Liver (tissue), 9 donors: Measurements from ENCODE around the gene YDJC. TPM values are rescaled to one million over a fixed set of nuclear protein-coding genes. Genes with fewer than 3 reads are reported as not detected.
"Not testable (repeated sequence)": the region's sequence is repeated elsewhere in the genome, so short reads cannot be mapped to it uniquely, and the experiment has no call there.

Experiments
- DNase-seq: peaks from one replicate; pipeline ENCODE4 v3.0.0-alpha.2; 2017; ENCODE audit warnings: low spot score
- H3K27ac ChIP-seq, 2 donors: one replicate each; pipeline ENCODE4 v1.7.0; 2013; ENCODE audit warnings: inconsistent platforms in 2 of 2, low read length in 2 of 2, control low read depth in 1 of 2, low read depth in 1 of 2, mild to moderate bottlenecking in 1 of 2
- H3K27me3 ChIP-seq, 4 donors: one replicate each; pipeline versions ENCODE4 v1.6.1 to v1.7.0; 2013; ENCODE audit warnings: low read length in 3 of 4, inconsistent platforms in 1 of 4, mild to moderate bottlenecking in 1 of 4, moderate library complexity in 1 of 4; ENCODE audit not compliant: control insufficient read depth in 4 of 4, insufficient read depth in 4 of 4
- H3K36me3 ChIP-seq, 4 donors: one replicate each; pipeline versions ENCODE4 v1.6.1 to v1.7.0; 2013; ENCODE audit warnings: low read length in 3 of 4, mild to moderate bottlenecking in 3 of 4, low read depth in 1 of 4, moderate library complexity in 1 of 4; ENCODE audit not compliant: control insufficient read depth in 4 of 4, insufficient read depth in 3 of 4
- H3K4me1 ChIP-seq, 4 donors: one replicate each; pipeline versions ENCODE4 v1.6.1 to v1.7.0; 2013; ENCODE audit warnings: low read length in 3 of 4, mild to moderate bottlenecking in 3 of 4, moderate library complexity in 1 of 4; ENCODE audit not compliant: control insufficient read depth in 4 of 4, insufficient read depth in 4 of 4
- H3K4me3 ChIP-seq, 3 donors: one replicate each; pipeline versions ENCODE4 v1.6.1 to v1.7.0; 2013; ENCODE audit warnings: low read length in 3 of 3, control low read depth in 1 of 3, low read depth in 1 of 3, mild to moderate bottlenecking in 1 of 3
- H3K9ac ChIP-seq, 2 donors: one replicate each; pipeline ENCODE4 v1.7.0; 2013; ENCODE audit warnings: low read length in 2 of 2, mild to moderate bottlenecking in 2 of 2, moderate library complexity in 2 of 2, control low read depth in 1 of 2, low read depth in 1 of 2
- H3K9me3 ChIP-seq, 4 donors: one replicate each; pipeline versions ENCODE4 v1.6.1 to v1.7.0; 2013; ENCODE audit warnings: low read length in 3 of 4; ENCODE audit not compliant: control insufficient read depth in 4 of 4
- ATF3 ChIP-seq: IDR thresholded peaks from 2 replicates; pipeline ENCODE4 v1.6.1; 2016; ENCODE audit warnings: antibody characterized with exemption
- CTCF ChIP-seq: fragments of 150-350 bp; IDR thresholded peaks from 2 replicates; pipeline ENCODE4 v1.5.1; 2017; ENCODE audit warnings: improper control_type of control experiment, low read depth, low read length; ENCODE audit not compliant: missing input control
- EGR1 ChIP-seq, 2 donors: IDR thresholded peaks; 2 replicates each; pipeline ENCODE4 v1.6.1; 2016 to 2018; ENCODE audit warnings: antibody characterized with exemption in 2 of 2, low read depth in 2 of 2
- FOXA1 ChIP-seq: IDR thresholded peaks from 2 replicates; pipeline ENCODE4 v1.6.1; 2016; ENCODE audit warnings: antibody characterized with exemption
- FOXA2 ChIP-seq: IDR thresholded peaks from 2 replicates; pipeline ENCODE4 v1.6.1; 2016; ENCODE audit warnings: antibody characterized with exemption
- GABPA ChIP-seq, 2 donors: IDR thresholded peaks in 1 of 2; conservative IDR thresholded peaks in 1 of 2; 2 replicates each; pipeline ENCODE4 v1.6.1; 2016; ENCODE audit warnings: antibody characterized with exemption in 2 of 2, mild to moderate bottlenecking in 1 of 2, moderate library complexity in 1 of 2
- HNF4A ChIP-seq, 2 donors: conservative IDR thresholded peaks; 2 replicates each; pipeline ENCODE4 v1.6.1; 2016; ENCODE audit warnings: antibody characterized with exemption in 2 of 2, mild to moderate bottlenecking in 2 of 2
- HNF4G ChIP-seq: IDR thresholded peaks from 2 replicates; pipeline ENCODE4 v1.6.1; 2016; ENCODE audit warnings: antibody characterized with exemption
- JUND ChIP-seq, 2 donors: IDR thresholded peaks; 2 replicates each; pipeline ENCODE4 v1.6.1; 2016; ENCODE audit warnings: antibody characterized with exemption in 2 of 2
- NR2F2 ChIP-seq: IDR thresholded peaks from 2 replicates; pipeline ENCODE4 v1.6.1; 2016; ENCODE audit warnings: antibody characterized with exemption
- RAD21 ChIP-seq, 2 donors: IDR thresholded peaks; 2 replicates each; pipeline ENCODE4 v1.6.1; 2016; ENCODE audit warnings: antibody characterized with exemption in 2 of 2, mild to moderate bottlenecking in 2 of 2
- REST ChIP-seq: IDR thresholded peaks from 2 replicates; pipeline ENCODE4 v1.6.1; 2016; ENCODE audit warnings: antibody characterized with exemption, mild to moderate bottlenecking
- RXRA ChIP-seq, 2 donors: IDR thresholded peaks; 2 replicates each; pipeline ENCODE4 v1.6.1; 2017 to 2018; ENCODE audit warnings: antibody characterized with exemption in 2 of 2, mild to moderate bottlenecking in 1 of 2
- SP1 ChIP-seq: IDR thresholded peaks from 2 replicates; pipeline ENCODE4 v1.6.1; 2018; ENCODE audit warnings: antibody characterized with exemption, mild to moderate bottlenecking
- TAF1 ChIP-seq: conservative IDR thresholded peaks from 2 replicates; pipeline ENCODE4 v1.6.1; 2016; ENCODE audit warnings: antibody characterized with exemption, mild to moderate bottlenecking
- YY1 ChIP-seq: IDR thresholded peaks from 2 replicates; pipeline ENCODE4 v1.6.1; 2016; ENCODE audit warnings: antibody characterized with exemption, mild to moderate bottlenecking
- ZBTB33 ChIP-seq: IDR thresholded peaks from 2 replicates; pipeline ENCODE4 v1.6.1; 2016; ENCODE audit warnings: antibody characterized with exemption
- WGBS: extraction: QIAGEN DNeasy Blood & Tissue Kit; methylation state at CpG from one replicate; pipeline ENCODE4 v1.1.7; 2013; 5-methylcytosine and 5-hydroxymethylcytosine counted together
- polyA plus RNA-seq, 2 donors: library from polyadenylated mRNA; stranded (reverse) in 1 of 2; unstranded in 1 of 2; fragments of 200-250 nt in 1 of 2; fragments of >200 nt in 1 of 2; fragmentation: Nextera tagmentation in 1 of 2; extraction: Ambion mirVana in 1 of 2; gene quantifications; one replicate each; pipeline versions ENCODE4 v1.2.1 to v1.2.3, GENCODE V29; 2013 to 2015
- total RNA-seq, 2 donors: library from RNA; depleted of rRNA; stranded (reverse); fragments of >200 nt; gene quantifications; one replicate each; pipeline ENCODE4 v1.2.3, GENCODE V29; 2014
- TF ChIP-seq, protein P1 (sequence below): IDR thresholded peaks from 2 replicates; pipeline ENCODE4 v1.6.1; 2016; ENCODE audit warnings: antibody characterized with exemption
- donor health status: healthy.
- donor health status: healthy.
- donor health status: healthy.
- donor health status: healthy.
- donor health status: healthy.

The YDJC gene
- total and polyA plus RNA-seq, 4 donors: 8.0 to 18.7 (median 8.3) TPM

DNA sequence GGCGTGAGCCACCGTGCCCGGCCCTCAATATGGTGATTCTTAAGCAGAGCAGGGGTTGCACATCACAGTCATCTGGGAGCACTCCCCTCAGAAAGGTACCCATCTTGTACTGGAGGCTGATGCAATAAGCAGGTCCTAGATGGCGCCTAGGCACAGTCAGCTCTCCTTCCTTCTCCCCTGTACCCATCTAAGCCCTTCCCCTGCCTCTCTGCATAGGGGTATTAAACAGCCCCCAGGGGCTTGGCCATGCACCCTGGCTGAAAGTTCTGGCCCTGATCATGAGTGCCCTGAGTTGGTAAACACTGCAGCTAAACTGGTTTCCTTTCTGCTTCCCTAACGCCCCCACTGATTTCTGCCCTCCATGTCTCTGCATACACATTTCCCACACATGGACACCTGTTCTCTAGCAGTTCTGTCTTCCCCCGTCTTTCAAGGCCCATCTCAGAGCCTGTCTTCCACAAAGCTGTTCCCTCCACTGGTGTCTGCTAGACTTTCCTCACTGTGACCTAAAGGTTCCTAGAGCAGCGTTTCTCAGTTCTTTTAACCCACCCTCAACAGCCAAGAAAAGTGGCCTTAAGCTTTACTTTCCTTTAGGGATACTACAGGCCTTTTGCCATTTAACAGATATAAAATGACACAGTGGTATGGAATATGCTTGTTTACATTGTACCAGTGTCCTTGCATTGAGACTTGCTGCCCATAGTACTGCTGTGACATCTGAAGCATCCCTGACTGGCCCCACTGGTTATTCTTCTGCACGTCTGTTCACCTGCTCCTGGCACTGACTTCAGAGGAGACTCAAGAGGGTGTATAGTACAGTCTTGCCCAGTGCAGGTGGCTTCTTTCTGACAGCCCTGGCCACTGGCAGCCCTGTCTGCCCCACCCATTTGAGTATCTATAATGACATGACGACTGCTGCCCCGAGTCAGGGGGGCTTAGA, 46.8 kb downstream of the YDJC start:
- H3K4me3 ChIP-seq: no peak overlapping the region
- H3K36me3 ChIP-seq: peaks cover 0 to 1% (median 0%) of the 10 kb centered on the region in 4 donors
- H3K4me1 ChIP-seq: peaks cover 6 to 27% (median 22%) of the 10 kb centered on the region in 4 donors
- H3K27ac ChIP-seq: no peak overlapping the region
- TF ChIP-seq FOXA1 (no peak), REST (no peak), ZBTB33 (no peak), GABPA (IDR thresholded peaks at IDR 0.05 in 1 of 2, conservative IDR thresholded peaks at IDR 0.05 in 1 of 2) (no peak), HNF4G (no peak), ATF3 (no peak), SP1 (no peak), YY1 (no peak), CTCF (no peak), RXRA (IDR thresholded peaks at IDR 0.05) (no peak), HNF4A (conservative IDR thresholded peaks at IDR 0.05) (no peak), EGR1 (IDR thresholded peaks at IDR 0.05; ENCODE audit: low read depth in 2 of 2) (no peak), RAD21 (IDR thresholded peaks at IDR 0.05) (no peak), TAF1 (no peak), FOXA2 (no peak), NR2F2 (no peak), JUND (IDR thresholded peaks at IDR 0.05) (no peak)
- TF ChIP-seq, protein P1, sequence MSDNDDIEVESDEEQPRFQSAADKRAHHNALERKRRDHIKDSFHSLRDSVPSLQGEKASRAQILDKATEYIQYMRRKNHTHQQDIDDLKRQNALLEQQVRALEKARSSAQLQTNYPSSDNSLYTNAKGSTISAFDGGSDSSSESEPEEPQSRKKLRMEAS: no peak
- DNase-seq: no peak
- WGBS: 76% methylated on average over 10 of the region's 10 CpGs
- H3K9me3 ChIP-seq: no peaks in the 10 kb centered on the region
- no peak overlapping the region for H3K9ac ChIP-seq
- no peaks in the 10 kb centered on the region for H3K27me3 ChIP-seq

- H3K27me3 ChIP-seq, DNase-seq, H3K36me3 ChIP-seq, H3K9ac ChIP-seq, H3K9me3 ChIP-seq, H3K27ac ChIP-seq, H3K4me3 ChIP-seq: not testable (repeated sequence)
- H3K4me1 ChIP-seq: peaks cover 6 to 35% (median 22%) of the 10 kb centered on the region in 4 donors
- 95% methylated on average over 10 of the region's 10 CpGs for WGBS
Observed at GRCh38 chr22:21581009-21581713, 48.7 kb downstream of the YDJC start.

GRCh38 chr22:21580623-21581007, 49.2 kb downstream of the YDJC start:
- DNase-seq, H3K36me3 ChIP-seq, H3K27me3 ChIP-seq, H3K4me3 ChIP-seq, H3K27ac ChIP-seq, H3K9ac ChIP-seq, H3K9me3 ChIP-seq: not testable (repeated sequence)
- WGBS: 94% methylated on average over 9 of the region's 9 CpGs
- H3K4me1 ChIP-seq: peaks cover 6 to 35% (median 22%) of the 10 kb centered on the region in 4 donors
